Stimulated activated CD8-positive, alpha-beta memory T cell treated with anti-CD3 and anti-CD28 coated beads, Interleukin-4, amount 100 ng/mL, for 24 hours (primary cell): ENCODE results near the gene PDE6B.
"Not testable (repeated sequence)": the region's sequence is repeated elsewhere in the genome, so short reads cannot be mapped to it uniquely, and the experiment has no call there.

Source experiments
- DNase-seq: peaks from one replicate; pipeline ENCODE4 v3.0.0-alpha.2; 2020; ENCODE audit warnings: low read depth

Gene PDE6B

DNA sequence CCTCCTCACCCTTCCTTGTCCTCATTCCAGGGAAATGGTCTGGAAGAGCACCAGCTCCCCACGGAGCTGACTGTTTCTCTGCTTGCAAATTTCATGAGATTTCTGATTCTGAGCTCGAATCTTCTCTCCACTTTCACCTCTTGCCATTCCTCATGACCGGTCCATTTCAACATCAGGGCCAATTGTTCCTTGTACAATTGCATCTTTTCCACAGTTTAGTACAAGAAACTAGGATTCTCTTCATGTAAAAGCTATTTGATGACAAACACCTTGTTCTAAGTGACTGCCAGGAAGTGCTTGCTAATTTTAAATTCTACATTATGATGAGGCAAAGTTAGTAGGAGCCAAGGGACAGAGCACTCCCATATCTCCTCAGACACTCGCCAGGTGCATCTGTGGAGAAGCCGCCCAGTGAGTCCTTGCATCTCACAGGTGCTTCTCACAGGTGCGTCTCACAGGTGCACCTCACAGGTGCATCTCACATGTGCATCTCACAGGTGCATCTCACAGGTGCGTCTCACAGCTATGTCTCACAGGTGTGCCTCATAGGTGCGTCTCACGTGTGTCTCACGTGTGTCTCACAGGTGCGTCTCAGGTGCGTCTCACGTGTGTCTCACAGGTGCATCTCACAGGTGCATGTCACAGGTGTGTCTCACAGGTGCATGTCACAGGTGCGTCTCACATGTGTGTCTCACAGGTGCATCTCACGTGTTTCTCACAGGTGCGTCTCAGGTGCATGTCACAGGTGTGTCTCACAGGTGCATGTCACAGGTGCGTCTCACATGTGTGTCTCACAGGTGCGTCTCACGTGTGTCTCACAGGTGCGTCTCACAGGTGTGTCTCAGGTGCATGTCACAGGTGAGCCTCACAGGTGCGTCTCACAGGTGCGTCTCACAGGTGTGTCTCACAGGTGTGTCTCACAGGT, 3.0 kb upstream of the PDE6B start:
- no peak for DNase-seq

DNA sequence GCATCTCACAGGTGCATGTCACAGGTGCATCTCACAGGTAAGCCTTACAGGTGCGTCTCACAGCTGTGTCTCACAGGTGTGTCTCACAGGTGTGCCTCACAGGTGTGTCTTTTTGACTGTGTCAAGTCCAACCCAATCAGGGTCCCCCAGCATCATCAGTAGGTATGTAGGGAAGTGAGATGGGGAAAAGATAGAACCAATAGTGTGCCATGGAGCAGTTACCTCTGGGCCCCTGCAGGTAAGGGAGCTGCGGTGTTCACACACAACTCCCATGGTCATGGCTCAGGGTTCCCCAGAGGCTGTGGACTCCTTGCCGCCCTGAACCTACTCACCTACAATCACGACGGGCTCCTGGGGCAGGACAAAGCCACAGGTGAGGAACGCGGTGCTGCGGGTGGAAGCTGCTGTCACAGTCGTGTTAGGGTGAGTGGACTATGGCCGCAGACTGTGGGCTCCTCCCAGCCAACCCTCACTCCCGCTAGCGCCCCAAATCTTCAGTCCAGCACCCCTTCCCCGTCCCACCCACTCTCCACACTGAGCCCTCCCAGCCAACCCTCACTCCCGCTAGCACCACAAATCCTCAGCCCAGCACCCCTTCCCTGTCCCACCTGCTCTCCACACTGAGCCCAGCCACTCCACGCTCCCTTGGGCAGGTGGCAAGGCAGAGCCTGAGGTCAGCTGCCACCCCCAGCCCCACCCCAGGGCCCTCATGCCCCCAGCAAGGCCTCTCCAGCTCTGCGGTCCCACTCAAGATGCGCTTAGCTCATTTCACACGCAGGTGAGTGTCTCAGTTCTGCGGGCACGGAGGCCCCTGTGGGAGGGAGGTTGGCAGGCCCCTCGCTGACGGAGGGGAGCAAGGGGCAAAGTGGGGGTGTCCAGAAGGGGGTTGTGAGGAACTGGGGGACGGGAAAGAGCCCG, 2.1 kb upstream of the PDE6B start:
- no peak for DNase-seq

- no peak for DNase-seq
These were observed 1.3 kb upstream of the PDE6B start for GRCh38 chr4:623914-624566.

GRCh38 chr4:625631-626161, 323 bp downstream of the PDE6B start:
- DNase-seq, result no peak

- DNase-seq, result no peak
These were observed 1.1 kb downstream of the PDE6B start for GRCh38 chr4:626201-627091.

DNA sequence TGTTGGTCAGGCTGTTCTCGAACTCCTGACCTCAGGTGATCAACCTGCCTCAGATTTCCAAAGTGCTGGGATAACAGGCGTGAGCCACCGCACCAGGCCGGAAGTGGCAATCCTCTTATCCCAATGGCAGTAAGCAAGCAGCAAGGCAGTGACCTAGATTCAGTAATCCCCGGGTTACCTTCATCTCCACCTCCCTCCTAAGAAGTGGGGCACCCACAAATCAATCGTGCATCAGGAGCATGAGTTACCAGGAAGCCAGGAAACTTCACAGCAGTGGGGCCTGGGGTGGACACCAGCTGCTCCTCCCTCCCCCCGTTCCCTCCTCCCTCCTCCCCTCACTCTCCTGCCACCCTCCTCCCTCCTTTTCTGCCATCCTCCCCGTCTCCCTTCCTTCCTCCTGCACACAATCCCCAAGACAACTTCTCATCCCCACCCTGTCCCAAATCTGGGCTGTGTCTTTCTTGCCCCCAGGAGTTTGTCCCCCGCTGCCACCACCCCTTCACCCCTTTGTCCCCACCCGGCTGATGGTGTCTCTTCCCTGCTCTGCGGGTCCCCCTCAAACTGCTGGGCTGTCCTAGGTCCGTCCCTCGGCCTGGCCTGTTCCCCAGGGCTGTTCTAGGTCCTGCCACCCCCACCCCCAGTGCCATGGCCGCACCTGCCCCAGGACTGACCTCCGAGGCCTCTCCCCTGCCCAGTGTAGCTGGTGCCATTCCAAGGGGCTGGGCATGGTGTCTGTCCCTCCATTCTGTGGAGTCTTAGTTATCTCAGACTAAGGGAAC, 2.2 kb downstream of the PDE6B start:
- no peak for DNase-seq

GRCh38 chr4:628311-628741, 3.0 kb downstream of the PDE6B start:
- no peak for DNase-seq

DNA sequence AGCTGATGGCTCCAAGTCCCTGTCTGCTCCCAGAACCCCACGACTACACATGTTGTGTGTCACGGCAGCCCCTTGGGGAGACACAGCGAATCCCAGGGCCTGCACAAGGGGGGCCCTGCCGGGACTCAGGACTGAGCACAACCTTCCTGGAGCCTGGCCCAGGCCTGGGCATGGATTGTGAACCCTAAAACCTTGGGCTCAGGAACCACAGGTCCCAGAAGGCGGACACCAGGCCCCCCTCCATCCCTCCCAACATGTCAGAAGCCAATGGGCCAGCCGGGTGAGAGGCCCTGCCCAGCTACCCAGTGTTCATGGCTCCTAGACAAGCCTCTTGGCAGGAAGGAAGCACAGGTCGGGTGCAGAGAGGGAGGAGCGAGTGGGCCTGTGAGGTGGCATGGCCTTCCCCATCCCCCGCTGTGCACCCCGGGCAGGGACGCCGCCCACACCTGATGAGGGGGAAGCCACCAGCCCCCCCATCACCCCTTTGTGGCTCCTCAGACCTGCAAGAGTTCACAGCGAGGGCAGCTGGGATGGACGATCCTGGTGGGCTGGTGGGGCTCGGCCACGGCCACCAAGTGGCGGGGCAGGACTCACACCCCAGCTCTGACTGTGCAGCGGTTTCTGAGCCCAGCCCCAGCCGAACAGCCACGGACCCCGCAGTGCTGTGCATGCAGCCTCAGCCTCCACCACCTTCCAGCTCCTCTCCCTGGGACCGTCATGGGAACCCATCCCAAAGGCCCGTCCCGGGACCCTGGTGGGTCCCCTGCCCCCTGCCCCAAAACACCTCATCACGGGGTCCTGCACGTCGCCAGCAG, 3.7 kb downstream of the PDE6B start:
- DNase-seq, result no peak

DNA sequence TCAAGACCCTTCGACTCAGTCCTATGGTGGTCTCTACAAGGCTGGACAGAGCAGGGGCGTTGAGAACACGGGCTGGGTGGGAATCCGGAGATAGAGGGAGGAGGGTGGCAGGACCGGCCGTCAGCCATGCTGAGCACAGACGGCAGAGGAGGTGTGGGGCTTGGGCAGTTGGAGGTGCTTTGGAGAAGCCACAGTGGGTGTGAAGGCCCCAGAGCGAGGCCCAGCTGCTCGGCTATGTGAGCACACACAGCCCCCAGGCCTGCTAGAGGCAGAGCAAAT, 4.2 kb downstream of the PDE6B start:
- no peak for DNase-seq

- no peak for DNase-seq
These were observed 4.7 kb downstream of the PDE6B start for GRCh38 chr4:629915-630641.

- DNase-seq, result no peak
These were observed 5.3 kb downstream of the PDE6B start for GRCh38 chr4:630656-631055.

GRCh38 chr4:632196-632790, 6.9 kb downstream of the PDE6B start:
- DNase-seq, result no peak

GRCh38 chr4:632926-633325, 7.6 kb downstream of the PDE6B start:
- DNase-seq, result no peak

- no peak for DNase-seq
These were observed 8.0 kb downstream of the PDE6B start for GRCh38 chr4:633406-633805.

GRCh38 chr4:633976-634598, 8.7 kb downstream of the PDE6B start:
- DNase-seq, result no peak

GRCh38 chr4:634599-634985, 9.2 kb downstream of the PDE6B start:
- DNase-seq, result no peak

GRCh38 chr4:635066-635835, 9.9 kb downstream of the PDE6B start:
- DNase-seq, result not testable (repeated sequence)
